Keratinocyte (primary cell): ENCODE measurements around the gene SERTM1.

Experiments used
- CTCF ChIP-seq, 3 experiments: IDR thresholded peaks in 1 of 3; conservative IDR thresholded peaks in 1 of 3; optimal IDR thresholded peaks in 1 of 3; 2 replicates in 2 of 3; 3 replicates in 1 of 3; pipeline versions ENCODE3 to v1.5.1; 2011; ENCODE audit warnings: low read length in 3 of 3, mild to moderate bottlenecking in 3 of 3, moderate library complexity in 2 of 3, control low read depth in 1 of 3, inconsistent platforms in 1 of 3; ENCODE audit not compliant: insufficient read depth in 2 of 3; ENCODE audit errors: extremely low read depth in 1 of 3
- EZH2 ChIP-seq: IDR thresholded peaks from one replicate; pipeline ENCODE4 v1.6.1; 2012; ENCODE audit warnings: inconsistent platforms, mild to moderate bottlenecking, low read length, moderate library complexity

GRCh38 chr13:36630181-36630803 lies 43.5 kb upstream of the SERTM1 start:
- TF ChIP-seq CTCF (optimal IDR thresholded peaks at IDR 0.05 in 1 of 3, IDR thresholded peaks at IDR 0.05 in 1 of 3, conservative IDR thresholded peaks at IDR 0.05 in 1 of 3; ENCODE audit: extremely low read depth in 1 of 3, insufficient read depth in 2 of 3, low read length in 3 of 3) (no peak), EZH2 (no peak)
